K562 (cell line): Measurements from ENCODE around the gene ABHD16A. TPM values are rescaled to one million over a fixed set of nuclear protein-coding genes. Genes with fewer than 3 reads are reported as not detected.

Experiments
- BDP1 ChIP-seq: IDR thresholded peaks from 3 replicates; pipeline ENCODE4 v1.6.1; 2011; ENCODE audit not compliant: insufficient read length, insufficient read depth
- CEBPG ChIP-seq, 3 experiments: fragments of 200-800 bp in 1 of 3; sonication (Bioruptor generic) in 1 of 3; sonication (generic) in 1 of 3; formaldehyde crosslinking in 1 of 3; IDR thresholded peaks in 2 of 3; conservative IDR thresholded peaks in 1 of 3; 2 replicates each; pipeline versions ENCODE4 v1.6.1 to v1.8.0; 2016 to 2022; ENCODE audit warnings: missing compliant biosample characterization in 2 of 3, missing genetic modification characterization in 2 of 3, mild to moderate bottlenecking in 1 of 3, missing genetic modification reagents in 1 of 3
- EGR1 ChIP-seq: fragments of 450-650 bp; conservative IDR thresholded peaks from 2 replicates; pipeline ENCODE4 v1.6.1; 2017; ENCODE audit warnings: mild to moderate bottlenecking
- GTF2E2 ChIP-seq: fragments of 200-800 bp; sonication (Bioruptor generic); IDR thresholded peaks from 2 replicates; pipeline ENCODE4 v1.6.1; 2016; ENCODE audit warnings: missing genetic modification characterization, missing compliant biosample characterization
- KHSRP ChIP-seq: fragments of 450-650 bp; IDR thresholded peaks from 2 replicates; pipeline ENCODE4 v1.6.1; 2017
- MAFK ChIP-seq: IDR thresholded peaks from 2 replicates; pipeline ENCODE4 v1.6.1; 2011; ENCODE audit warnings: low read length, improper control_type of control experiment
- MED1 ChIP-seq: sonication (generic); formaldehyde crosslinking; IDR thresholded peaks from 2 replicates; pipeline ENCODE4 v1.8.1; 2023; ENCODE audit warnings: missing genetic modification reagents, borderline replicate concordance
- PCBP2 ChIP-seq: fragments of 200-400 bp; formaldehyde crosslinking; IDR thresholded peaks from 2 replicates; pipeline ENCODE4 v1.6.1; 2018; ENCODE audit warnings: low read length, low read depth, mild to moderate bottlenecking, moderate library complexity; ENCODE audit not compliant: poor library complexity, severe bottlenecking
- RBM15 ChIP-seq: fragments of 200-400 bp; formaldehyde crosslinking; IDR thresholded peaks from 2 replicates; pipeline ENCODE4 v1.6.1; 2018; ENCODE audit warnings: mild to moderate bottlenecking, low read length, moderate library complexity; ENCODE audit not compliant: insufficient read depth
- RBM39 ChIP-seq: fragments of 200-400 bp; formaldehyde crosslinking; optimal IDR thresholded peaks from 2 replicates; pipeline ENCODE3; 2018; ENCODE audit warnings: low read depth, low read length
- SMC3 ChIP-seq: conservative IDR thresholded peaks from 2 replicates; pipeline ENCODE4 v1.6.1; 2011; ENCODE audit warnings: low read depth, low read length, improper control_type of control experiment; ENCODE audit not compliant: insufficient read depth
- SRF ChIP-seq, 2 experiments: fragments of 250-450, 450-650 bp in 1 of 2; sonication (Bioruptor Pico) in 1 of 2; sonication (generic) in 1 of 2; formaldehyde crosslinking; IDR thresholded peaks; 2 replicates each; pipeline versions ENCODE4 v1.5.0 to v1.5.1; 2020 to 2022; ENCODE audit warnings: mild to moderate bottlenecking in 1 of 2, missing genetic modification reagents in 1 of 2
- TCF7 ChIP-seq: sonication (generic); IDR thresholded peaks from 2 replicates; pipeline ENCODE4 v1.6.1; 2016; ENCODE audit warnings: antibody characterized with exemption, borderline replicate concordance
- YBX1 ChIP-seq: fragments of 450-650 bp; IDR thresholded peaks from 2 replicates; pipeline ENCODE4 v1.7.1; 2016; ENCODE audit warnings: mild to moderate bottlenecking
- ZNF134 ChIP-seq: fragments of 250-450 bp; sonication (Bioruptor Pico); conservative IDR thresholded peaks from 2 replicates; pipeline ENCODE4 v1.4.0; 2020
- ZNF175 ChIP-seq: fragments of 200-800 bp; sonication (Bioruptor generic); IDR thresholded peaks from 2 replicates; pipeline ENCODE4 v1.6.1; 2016; ENCODE audit warnings: low read depth, mild to moderate bottlenecking, missing genetic modification characterization, missing compliant biosample characterization
- ZNF561 ChIP-seq: fragments of 450-650 bp; formaldehyde crosslinking; conservative IDR thresholded peaks from 2 replicates; pipeline ENCODE4 v1.4.0; 2020; ENCODE audit warnings: mild to moderate bottlenecking, moderate library complexity
- ZNF696 ChIP-seq: fragments of 250-450 bp; sonication (Bioruptor Pico); conservative IDR thresholded peaks from 2 replicates; pipeline ENCODE4 v1.4.0; 2020; ENCODE audit warnings: mild to moderate bottlenecking, moderate library complexity
- ZNF764 ChIP-seq: fragments of 250-450 bp; sonication (Bioruptor Pico); IDR thresholded peaks from 2 replicates; pipeline ENCODE4 v1.4.0; 2020; ENCODE audit warnings: low read depth, mild to moderate bottlenecking, moderate library complexity
- ZNF785 ChIP-seq: fragments of 250-450 bp; sonication (Bioruptor Pico); IDR thresholded peaks from 2 replicates; pipeline ENCODE4 v1.4.0; 2020; ENCODE audit warnings: mild to moderate bottlenecking
- polyA plus RNA-seq, 8 experiments: library from polyadenylated mRNA; depleted of rRNA in 4 of 8; stranded (reverse) in 5 of 8; unstranded in 3 of 8; fragments of >200 nt; fragmentation: Nextera tagmentation in 2 of 8; fragmentation: Illumina TruSeq in 1 of 8; extraction: Ambion mirVana in 2 of 8; extraction: Trizol in 1 of 8; gene quantifications; 2 replicates each; pipeline versions ENCODE4 v1.2.1 to v1.2.3, GENCODE V29; 2011 to 2014; ENCODE audit warnings: inconsistent platforms in 1 of 8, missing spikeins in 1 of 8
- total RNA-seq, 7 experiments: library from RNA; depleted of rRNA in 6 of 7; stranded (reverse); fragments of >200 nt in 6 of 7; fragmentation: Illumina TruSeq in 2 of 7; extraction: Trizol in 2 of 7; gene quantifications; 2 replicates each; pipeline versions ENCODE4 v1.2.1 to v1.2.3, GENCODE V29; 2011 to 2021; ENCODE audit warnings: low replicate concordance in 1 of 7
- TF ChIP-seq, protein P1 (sequence below): fragments of 450-650 bp; conservative IDR thresholded peaks from 2 replicates; pipeline ENCODE4 v1.6.1; 2016; ENCODE audit warnings: missing genetic modification characterization, low read depth, mild to moderate bottlenecking, control low read depth, missing compliant biosample characterization
- TF ChIP-seq, protein P2 (sequence below): sonication (generic); formaldehyde crosslinking; IDR thresholded peaks from 2 replicates; pipeline ENCODE4 v1.8.1; 2023; ENCODE audit warnings: mild to moderate bottlenecking, missing genetic modification reagents, moderate library complexity
- TF ChIP-seq, protein P3 (sequence below): fragments of 200-400 bp; formaldehyde crosslinking; IDR thresholded peaks from 2 replicates; pipeline ENCODE4 v1.6.1; 2017; ENCODE audit warnings: mild to moderate bottlenecking, low read depth, low read length, moderate library complexity

The ABHD16A gene
- total and polyA plus RNA-seq, 9 of the 15 experiments (the other 6 are each of a cell fraction or from before 2014, with no cell fraction given): 25.8 to 120 (median 81.6) TPM

DNA sequence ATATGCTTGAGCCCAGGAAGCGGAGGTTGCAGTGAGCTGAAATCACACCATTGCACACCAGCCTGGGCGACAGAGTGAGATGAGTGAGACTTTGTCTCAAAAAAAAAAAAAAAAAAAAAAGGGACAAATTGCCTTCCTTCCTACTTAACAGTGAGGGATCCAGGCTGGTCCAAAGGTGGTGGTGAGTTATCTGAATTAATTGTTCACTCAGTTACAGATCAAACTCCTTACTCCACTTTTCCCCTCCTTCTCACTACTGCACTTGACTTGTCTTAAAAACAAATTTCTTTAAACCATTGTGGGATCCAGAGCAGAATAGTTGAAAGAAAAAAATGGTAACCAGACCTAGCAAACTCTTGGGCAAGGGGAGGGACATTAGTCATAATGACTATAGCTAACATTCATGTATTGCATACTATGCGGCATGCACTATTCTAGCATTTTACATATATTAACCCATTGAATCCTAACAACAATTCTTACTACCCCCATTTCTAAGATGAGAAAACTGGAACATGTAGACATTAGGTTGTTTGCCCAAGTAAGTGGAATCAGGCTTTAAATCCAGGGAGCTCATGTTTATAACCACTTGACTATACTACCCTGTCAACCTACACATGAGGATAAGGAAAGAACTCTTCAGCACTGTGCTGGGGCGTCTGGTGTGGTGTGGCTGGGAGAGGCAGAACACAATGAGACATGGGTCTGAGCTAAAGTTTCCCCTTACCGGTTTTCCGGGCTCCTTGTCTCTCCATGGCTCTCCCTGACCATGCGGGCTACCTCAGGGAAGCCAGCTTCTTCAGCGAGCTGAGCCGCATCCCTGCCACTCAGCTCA is 39.8 kb downstream of the ABHD16A start (continued):
- no peak for TF ChIP-seq BDP1
- TF ChIP-seq, protein P1, sequence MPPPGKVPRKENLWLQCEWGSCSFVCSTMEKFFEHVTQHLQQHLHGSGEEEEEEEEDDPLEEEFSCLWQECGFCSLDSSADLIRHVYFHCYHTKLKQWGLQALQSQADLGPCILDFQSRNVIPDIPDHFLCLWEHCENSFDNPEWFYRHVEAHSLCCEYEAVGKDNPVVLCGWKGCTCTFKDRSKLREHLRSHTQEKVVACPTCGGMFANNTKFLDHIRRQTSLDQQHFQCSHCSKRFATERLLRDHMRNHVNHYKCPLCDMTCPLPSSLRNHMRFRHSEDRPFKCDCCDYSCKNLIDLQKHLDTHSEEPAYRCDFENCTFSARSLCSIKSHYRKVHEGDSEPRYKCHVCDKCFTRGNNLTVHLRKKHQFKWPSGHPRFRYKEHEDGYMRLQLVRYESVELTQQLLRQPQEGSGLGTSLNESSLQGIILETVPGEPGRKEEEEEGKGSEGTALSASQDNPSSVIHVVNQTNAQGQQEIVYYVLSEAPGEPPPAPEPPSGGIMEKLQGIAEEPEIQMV (tag): 0 out of 2 replicates have a peak, but pooled peaks have one; percentile 31
- TF ChIP-seq, protein P2, sequence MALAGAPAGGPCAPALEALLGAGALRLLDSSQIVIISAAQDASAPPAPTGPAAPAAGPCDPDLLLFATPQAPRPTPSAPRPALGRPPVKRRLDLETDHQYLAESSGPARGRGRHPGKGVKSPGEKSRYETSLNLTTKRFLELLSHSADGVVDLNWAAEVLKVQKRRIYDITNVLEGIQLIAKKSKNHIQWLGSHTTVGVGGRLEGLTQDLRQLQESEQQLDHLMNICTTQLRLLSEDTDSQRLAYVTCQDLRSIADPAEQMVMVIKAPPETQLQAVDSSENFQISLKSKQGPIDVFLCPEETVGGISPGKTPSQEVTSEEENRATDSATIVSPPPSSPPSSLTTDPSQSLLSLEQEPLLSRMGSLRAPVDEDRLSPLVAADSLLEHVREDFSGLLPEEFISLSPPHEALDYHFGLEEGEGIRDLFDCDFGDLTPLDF: peak; percentile 11; the same call in 1 of the 2 replicates
- TF ChIP-seq ZNF696 (CRISPR knock-in tag): 0 out of 2 replicates have a peak, but pooled peaks have one; percentile 52
- no peak for TF ChIP-seq MED1 (CRISPR knock-in tag)
- TF ChIP-seq SMC3: 0 out of 2 replicates have a peak, but pooled peaks have one; percentile 13
- TF ChIP-seq YBX1: no peak
- TF ChIP-seq ZNF764 (CRISPR knock-in tag): peak; percentile 8; the same call in 1 of the 2 replicates
- no peak for TF ChIP-seq TCF7
- TF ChIP-seq ZNF175 (CRISPR knock-in tag): no peak; the same call in 1 of the 2 replicates
- no peak for TF ChIP-seq KHSRP
- TF ChIP-seq RBM39: no peak
- TF ChIP-seq, protein P3, sequence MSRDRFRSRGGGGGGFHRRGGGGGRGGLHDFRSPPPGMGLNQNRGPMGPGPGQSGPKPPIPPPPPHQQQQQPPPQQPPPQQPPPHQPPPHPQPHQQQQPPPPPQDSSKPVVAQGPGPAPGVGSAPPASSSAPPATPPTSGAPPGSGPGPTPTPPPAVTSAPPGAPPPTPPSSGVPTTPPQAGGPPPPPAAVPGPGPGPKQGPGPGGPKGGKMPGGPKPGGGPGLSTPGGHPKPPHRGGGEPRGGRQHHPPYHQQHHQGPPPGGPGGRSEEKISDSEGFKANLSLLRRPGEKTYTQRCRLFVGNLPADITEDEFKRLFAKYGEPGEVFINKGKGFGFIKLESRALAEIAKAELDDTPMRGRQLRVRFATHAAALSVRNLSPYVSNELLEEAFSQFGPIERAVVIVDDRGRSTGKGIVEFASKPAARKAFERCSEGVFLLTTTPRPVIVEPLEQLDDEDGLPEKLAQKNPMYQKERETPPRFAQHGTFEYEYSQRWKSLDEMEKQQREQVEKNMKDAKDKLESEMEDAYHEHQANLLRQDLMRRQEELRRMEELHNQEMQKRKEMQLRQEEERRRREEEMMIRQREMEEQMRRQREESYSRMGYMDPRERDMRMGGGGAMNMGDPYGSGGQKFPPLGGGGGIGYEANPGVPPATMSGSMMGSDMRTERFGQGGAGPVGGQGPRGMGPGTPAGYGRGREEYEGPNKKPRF: no peak
- TF ChIP-seq EGR1: no peak
- TF ChIP-seq RBM15: no peak
- TF ChIP-seq SRF (CRISPR knock-in tag; IDR thresholded peaks at IDR 0.05): peak in 1 of 2 experiments; percentile 31; a peak in 1 of 4 replicates
- 0 out of 2 replicates have a peak, but pooled peaks have one; percentile 3 for TF ChIP-seq ZNF785 (CRISPR knock-in tag)
- no peak for TF ChIP-seq ZNF134 (CRISPR knock-in tag)
- TF ChIP-seq PCBP2: no peak
- no peak for TF ChIP-seq GTF2E2
- 0 out of 2 replicates have a peak, but pooled peaks have one; percentile 39 for TF ChIP-seq CEBPG (CRISPR knock-in tag; IDR thresholded peaks at IDR 0.05)
- no peak for TF ChIP-seq CEBPG (tag; conservative IDR thresholded peaks at IDR 0.05 in 1 of 2, IDR thresholded peaks at IDR 0.05 in 1 of 2)
- no peak for TF ChIP-seq MAFK
- no peak for TF ChIP-seq ZNF561
